GM12878 (cell line): ENCODE data around the gene FMNL2. TPM values are rescaled to one million over a fixed set of nuclear protein-coding genes. Genes with fewer than 3 reads are reported as not detected.

Experiments used
- ATAC-seq: fragments of 200-7000 bp; cut with Tn5 transposase; 3 replicates; pipeline ENCODE4 v1.9.1; 2020; ENCODE audit warnings: mild to moderate bottlenecking, moderate library complexity
- BruUV-seq: library from RNA; stranded (reverse); fragments of 400-500 nt; replicated peaks from 2 replicates; lab custom pipeline; 2021; lab: Mats Ljungman, UMichigan
- CTCF ChIA-PET: fragments of 300-600 bp; sonication (Branson Sonifier 250); formaldehyde crosslinking; extraction: SDS; loops from one replicate; lab custom pipeline; 2021; ENCODE audit warnings: inconsistent platforms; lab: Yijun Ruan, JAX
- POLR2A ChIA-PET: fragments of 350-600 bp; formaldehyde crosslinking; extraction: SDS; loops from one replicate; lab custom pipeline; 2021; ENCODE audit warnings: inconsistent platforms; lab: Charles Lee
- RAD21 ChIA-PET: fragments of 300-600 bp; sonication (Branson Sonifier 250); formaldehyde crosslinking; loops from one replicate; lab custom pipeline; 2023; ENCODE audit warnings: antibody characterized with exemption; ENCODE audit not compliant: unreplicated experiment; lab: Charles Lee
- SMC1A ChIA-PET: fragments of 300-600 bp; sonication (Branson Sonifier 250); formaldehyde crosslinking; loops from one replicate; lab custom pipeline; 2023; ENCODE audit not compliant: unreplicated experiment, uncharacterized antibody; lab: Charles Lee
- DNase-seq: peaks from one replicate; pipeline ENCODE4 v3.0.0-alpha.2; 2011; ENCODE audit warnings: low read depth, low spot score
- FAIRE-seq: peaks from 3 replicates; lab custom pipeline; 2011; peaks lifted over from hg19 to GRCh38; lab: Jason Lieb, UNC
- H2AFZ ChIP-seq: 2 replicates; pipeline ENCODE4 v1.6.0; 2011; ENCODE audit warnings: low read depth, low read length, control low read depth; ENCODE audit not compliant: control insufficient read depth
- H3K27ac ChIP-seq: 2 replicates; pipeline ENCODE4 v1.5.1; 2011; ENCODE audit warnings: control low read depth; ENCODE audit not compliant: control insufficient read depth, insufficient read depth
- H3K27me3 ChIP-seq, 2 experiments: replicated peaks in 1 of 2; 2 replicates each; pipeline versions ENCODE4 v1.6.0 to v1.6.1; 2011; ENCODE audit warnings: low read length in 1 of 2; ENCODE audit not compliant: control insufficient read depth in 2 of 2, insufficient read depth in 2 of 2
- H3K36me3 ChIP-seq, 2 experiments: 2 replicates each; pipeline ENCODE4 v1.5.1; 2011; ENCODE audit warnings: low read length in 1 of 2; ENCODE audit not compliant: control insufficient read depth in 2 of 2, insufficient read depth in 2 of 2
- H3K4me1 ChIP-seq: 2 replicates; pipeline ENCODE4 v1.6.1; 2011; ENCODE audit warnings: mild to moderate bottlenecking, low read length, moderate library complexity, mixed read lengths; ENCODE audit not compliant: control insufficient read depth, insufficient read depth
- H3K4me2 ChIP-seq: 2 replicates; pipeline ENCODE4 v1.6.0; 2011; ENCODE audit warnings: control low read depth; ENCODE audit not compliant: control insufficient read depth, insufficient read depth
- H3K4me3 ChIP-seq: fragments of 200-600 bp; sonication (generic); 2 replicates; pipeline ENCODE4 v1.5.1; 2016
- H3K79me2 ChIP-seq: 2 replicates; pipeline ENCODE4 v1.6.0; 2011; ENCODE audit warnings: low read length; ENCODE audit not compliant: control insufficient read depth, insufficient read depth
- H3K9ac ChIP-seq: 2 replicates; pipeline ENCODE4 v1.8.0; 2011; ENCODE audit warnings: low read length, control low read depth, mixed read lengths; ENCODE audit not compliant: control insufficient read depth, insufficient read depth
- H3K9me3 ChIP-seq: replicated peaks from 3 replicates; pipeline ENCODE4 v1.5.1; 2011; ENCODE audit warnings: mild to moderate bottlenecking, low read length; ENCODE audit not compliant: control insufficient read depth, insufficient read depth
- H4K20me1 ChIP-seq: 2 replicates; pipeline ENCODE4 v1.6.0; 2011; ENCODE audit not compliant: control insufficient read depth, insufficient read depth
- CREM ChIP-seq: IDR thresholded peaks from 2 replicates; pipeline ENCODE4 v1.6.1; 2014; ENCODE audit warnings: antibody characterized with exemption, low read depth
- FOS ChIP-seq: IDR thresholded peaks from 3 replicates; pipeline ENCODE4 v1.6.1; 2011; ENCODE audit warnings: borderline replicate concordance; ENCODE audit not compliant: insufficient read length; ENCODE audit errors: extremely low read depth
- HDAC6 ChIP-seq: fragments of 200-600 bp; sonication (generic); IDR thresholded peaks from one replicate; pipeline ENCODE4 v1.8.0; 2017; ENCODE audit warnings: antibody characterized with exemption; ENCODE audit not compliant: unreplicated experiment
- ZBTB4 ChIP-seq: fragments of 450-650 bp; formaldehyde crosslinking; IDR thresholded peaks from 2 replicates; pipeline ENCODE4 v1.4.0; 2022; ENCODE audit warnings: mild to moderate bottlenecking, moderate library complexity
- ZSCAN29 ChIP-seq: fragments of 450-650 bp; IDR thresholded peaks from 2 replicates; pipeline ENCODE4 v1.6.1; 2017; ENCODE audit warnings: mild to moderate bottlenecking, moderate library complexity
- WGBS: methylation state at CpG from one replicate; pipeline ENCODE4 v1.1.6; 2016; ENCODE audit warnings: low lambda C conversion rate; ENCODE audit not compliant: insufficient replicate concordance, insufficient coverage; ENCODE audit errors: missing lambda C conversion rate; 5-methylcytosine and 5-hydroxymethylcytosine counted together
- in situ Hi-C: fragments of 300-500 bp; cut with MboI; formaldehyde crosslinking; loops from 9 replicates; pipeline ENCODE4 v1.14.3; 2018; ENCODE audit warnings: mixed read lengths
- intact Hi-C: fragments of 100-400 bp; cut with micrococcal nuclease; formaldehyde crosslinking; loops from one replicate; pipeline ENCODE4 v1.14.2; 2022; ENCODE audit not compliant: unreplicated experiment
- polyA plus RNA-seq, 11 experiments: library from polyadenylated mRNA; depleted of rRNA in 4 of 11; unstranded in 6 of 11; stranded (reverse) in 5 of 11; fragments of >200 nt; fragmentation: Nextera tagmentation in 4 of 11; fragmentation: Illumina TruSeq in 1 of 11; extraction: Ambion mirVana in 4 of 11; extraction: Trizol in 1 of 11; gene quantifications; 1 replicate in 1 of 11; 2 replicates in 10 of 11; pipeline versions ENCODE4 v1.2.1 to v1.2.3, GENCODE V29; 2011 to 2016; ENCODE audit warnings: inconsistent platforms in 2 of 11, missing spikeins in 2 of 11, low read depth in 1 of 11
- total RNA-seq, 4 experiments: library from RNA; depleted of rRNA in 3 of 4; stranded (reverse); fragments of >200 nt in 3 of 4; fragmentation: Illumina TruSeq in 1 of 4; extraction: Trizol in 1 of 4; gene quantifications; 2 replicates each; pipeline versions ENCODE4 v1.2.1 to v1.2.3, GENCODE V29; 2013 to 2021
- TF ChIP-seq, protein P1 (sequence below): IDR thresholded peaks from 2 replicates; pipeline ENCODE4 v1.6.1; 2012; ENCODE audit warnings: mild to moderate bottlenecking, low read depth, low read length

FMNL2 gene
- total and polyA plus RNA-seq, 10 of the 15 experiments (the other 5 are each of a cell fraction or from before 2014, with no cell fraction given): 0.13 to 9.9 (median 0.35) TPM

GRCh38 chr2:152615177-152615576 lies 280.2 kb downstream of the FMNL2 start:
- H3K27ac ChIP-seq: no peak overlapping the region
- no peaks in the 10 kb centered on the region for H3K27me3 ChIP-seq
- H3K4me2 ChIP-seq: no peak overlapping the region
- POLR2A ChIA-PET: interaction anchor here (0.5 kb wide), 1 partner anchor 9 kb away, joined by 3 read pairs; no protein-coding TSS in a partner anchor
- BruUV-seq: no TSS peak
- SMC1A ChIA-PET: interaction anchor here (0.7 to 5.2 kb wide), 18 partner anchors 9 to 441 kb away, joined by 3 to 30 read pairs (median 6); partner anchors contain the start of gene STAM2
- no peaks in the 10 kb centered on the region for H3K36me3 ChIP-seq
- H2AFZ ChIP-seq: no peak overlapping the region
- peaks cover 20% of the 10 kb centered on the region for H3K4me1 ChIP-seq
- FAIRE-seq: no peak
- in situ Hi-C loops: no loop called here
- H3K4me3 ChIP-seq: no peak overlapping the region
- H3K79me2 ChIP-seq: no peaks in the 10 kb centered on the region
- no peak for DNase-seq
- no peaks in the 10 kb centered on the region for H3K9me3 ChIP-seq
- CTCF ChIA-PET: interaction anchor here (0.8 to 4.8 kb wide), 8 partner anchors 10 to 440 kb away, joined by 3 to 42 read pairs (median 6); partner anchors contain the start of gene STAM2
- H3K9ac ChIP-seq: no peak overlapping the region
- ATAC-seq: no peak
- H4K20me1 ChIP-seq: no peaks in the 10 kb centered on the region
- RAD21 ChIA-PET: interaction anchor here (0.8 to 3.7 kb wide), 9 partner anchors 20 to 439 kb away, joined by 3 to 19 read pairs (median 4); no protein-coding TSS in a partner anchor
- intact Hi-C loops: no loop called here
- no peak for TF ChIP-seq CREM
- TF ChIP-seq ZBTB4 (CRISPR knock-in tag): no peak
- no peak for TF ChIP-seq FOS
- TF ChIP-seq, protein P1, sequence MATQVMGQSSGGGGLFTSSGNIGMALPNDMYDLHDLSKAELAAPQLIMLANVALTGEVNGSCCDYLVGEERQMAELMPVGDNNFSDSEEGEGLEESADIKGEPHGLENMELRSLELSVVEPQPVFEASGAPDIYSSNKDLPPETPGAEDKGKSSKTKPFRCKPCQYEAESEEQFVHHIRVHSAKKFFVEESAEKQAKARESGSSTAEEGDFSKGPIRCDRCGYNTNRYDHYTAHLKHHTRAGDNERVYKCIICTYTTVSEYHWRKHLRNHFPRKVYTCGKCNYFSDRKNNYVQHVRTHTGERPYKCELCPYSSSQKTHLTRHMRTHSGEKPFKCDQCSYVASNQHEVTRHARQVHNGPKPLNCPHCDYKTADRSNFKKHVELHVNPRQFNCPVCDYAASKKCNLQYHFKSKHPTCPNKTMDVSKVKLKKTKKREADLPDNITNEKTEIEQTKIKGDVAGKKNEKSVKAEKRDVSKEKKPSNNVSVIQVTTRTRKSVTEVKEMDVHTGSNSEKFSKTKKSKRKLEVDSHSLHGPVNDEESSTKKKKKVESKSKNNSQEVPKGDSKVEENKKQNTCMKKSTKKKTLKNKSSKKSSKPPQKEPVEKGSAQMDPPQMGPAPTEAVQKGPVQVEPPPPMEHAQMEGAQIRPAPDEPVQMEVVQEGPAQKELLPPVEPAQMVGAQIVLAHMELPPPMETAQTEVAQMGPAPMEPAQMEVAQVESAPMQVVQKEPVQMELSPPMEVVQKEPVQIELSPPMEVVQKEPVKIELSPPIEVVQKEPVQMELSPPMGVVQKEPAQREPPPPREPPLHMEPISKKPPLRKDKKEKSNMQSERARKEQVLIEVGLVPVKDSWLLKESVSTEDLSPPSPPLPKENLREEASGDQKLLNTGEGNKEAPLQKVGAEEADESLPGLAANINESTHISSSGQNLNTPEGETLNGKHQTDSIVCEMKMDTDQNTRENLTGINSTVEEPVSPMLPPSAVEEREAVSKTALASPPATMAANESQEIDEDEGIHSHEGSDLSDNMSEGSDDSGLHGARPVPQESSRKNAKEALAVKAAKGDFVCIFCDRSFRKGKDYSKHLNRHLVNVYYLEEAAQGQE: no peak
- no peak for TF ChIP-seq HDAC6
- no peak for TF ChIP-seq ZSCAN29
- WGBS: 67% methylated on average over 5 of the region's 5 CpGs
